ENCODE data around the gene DGKD.

The DGKD gene

GRCh38 chr2:233440314-233440713 is 86.0 kb downstream of the DGKD start:
- H4K20me1 ChIP-seq (ENCODE audit: low read depth, low read length) = no peaks in the 10 kb centered on the region

GRCh38 chr2:233440714-233441113 is 86.4 kb downstream of the DGKD start:
- no peak overlapping the region for H3K9ac ChIP-seq (ENCODE audit: low read length)
- H4K20me1 ChIP-seq (ENCODE audit: low read depth, low read length) = no peaks in the 10 kb centered on the region
- no peaks in the 10 kb centered on the region for H3K36me3 ChIP-seq (ENCODE audit: low read length)
- no peak overlapping the region for H3K27ac ChIP-seq (ENCODE audit: low read depth, low read length)
- no peak overlapping the region for H2AFZ ChIP-seq (ENCODE audit: low read depth, low read length, severe bottlenecking)
- H3K4me3 ChIP-seq (ENCODE audit: insufficient read depth, low read length, poor library complexity, severe bottlenecking) = no peak overlapping the region
- H3K9me2 ChIP-seq (replicated peaks; ENCODE audit: insufficient read depth, low read length) = no peaks in the 10 kb centered on the region
- TF ChIP-seq EZH2phosphoT487 (conservative IDR thresholded peaks at IDR 0.05; ENCODE audit: low read length) = no peak
- no peak for TF ChIP-seq CTCF (IDR thresholded peaks at IDR 0.05; ENCODE audit: insufficient read depth, low read length, poor library complexity, severe bottlenecking)
- H3K9me3 ChIP-seq (ENCODE audit: insufficient read depth, low read length) = no peaks in the 10 kb centered on the region
- H3K4me2 ChIP-seq (ENCODE audit: low read depth, low read length, poor library complexity, severe bottlenecking) = no peak overlapping the region
- H3K79me2 ChIP-seq (ENCODE audit: insufficient read depth, low read length) = no peaks in the 10 kb centered on the region
- no peaks in the 10 kb centered on the region for H3K27me3 ChIP-seq (ENCODE audit: low read length)
- no peaks in the 10 kb centered on the region for H3F3A ChIP-seq (ENCODE audit: insufficient read depth)

More at GRCh38 chr2:233440314-233440713, 86.0 kb downstream of the DGKD start:
- Histone ChIP-seq H3K9me3 (ENCODE audit: insufficient read depth, low read length) (no peaks in the 10 kb centered on the region), H3K36me3 (ENCODE audit: low read length) (no peaks in the 10 kb centered on the region), H3K27ac (ENCODE audit: low read depth, low read length) (no peak overlapping the region), H3K27me3 (ENCODE audit: low read length) (no peaks in the 10 kb centered on the region), H3K4me2 (ENCODE audit: low read depth, low read length, poor library complexity, severe bottlenecking) (no peak overlapping the region), H3K79me2 (ENCODE audit: insufficient read depth, low read length) (no peaks in the 10 kb centered on the region), H3K9me2 (replicated peaks; ENCODE audit: insufficient read depth, low read length) (no peaks in the 10 kb centered on the region), H3K4me3 (ENCODE audit: insufficient read depth, low read length, poor library complexity, severe bottlenecking) (no peak overlapping the region), H3F3A (ENCODE audit: insufficient read depth) (no peaks in the 10 kb centered on the region), H3K9ac (ENCODE audit: low read length) (no peak overlapping the region), H2AFZ (ENCODE audit: low read depth, low read length, severe bottlenecking) (no peak overlapping the region)
- no peak for TF ChIP-seq CTCF (IDR thresholded peaks at IDR 0.05; ENCODE audit: insufficient read depth, low read length, poor library complexity, severe bottlenecking)
- TF ChIP-seq EZH2phosphoT487 (conservative IDR thresholded peaks at IDR 0.05; ENCODE audit: low read length) = no peak

GRCh38 chr2:233441161-233442027 is 87.1 kb downstream of the DGKD start:
- no peaks in the 10 kb centered on the region for H3K27me3 ChIP-seq (ENCODE audit: low read length)
- H3F3A ChIP-seq (ENCODE audit: insufficient read depth) = no peaks in the 10 kb centered on the region
- no peak for TF ChIP-seq CTCF (IDR thresholded peaks at IDR 0.05; ENCODE audit: insufficient read depth, low read length, poor library complexity, severe bottlenecking)
- no peak for TF ChIP-seq EZH2phosphoT487 (conservative IDR thresholded peaks at IDR 0.05; ENCODE audit: low read length)
- H4K20me1 ChIP-seq (ENCODE audit: low read depth, low read length) = no peaks in the 10 kb centered on the region
- no peaks in the 10 kb centered on the region for H3K79me2 ChIP-seq (ENCODE audit: insufficient read depth, low read length)
- H3K36me3 ChIP-seq (ENCODE audit: low read length) = no peaks in the 10 kb centered on the region
- H3K9ac ChIP-seq (ENCODE audit: low read length) = no peak overlapping the region
- H3K27ac ChIP-seq (ENCODE audit: low read depth, low read length) = no peak overlapping the region
- H3K9me3 ChIP-seq (ENCODE audit: insufficient read depth, low read length) = no peaks in the 10 kb centered on the region
- no peak overlapping the region for H3K4me3 ChIP-seq (ENCODE audit: insufficient read depth, low read length, poor library complexity, severe bottlenecking)
- H2AFZ ChIP-seq (ENCODE audit: low read depth, low read length, severe bottlenecking) = no peak overlapping the region
- H3K4me2 ChIP-seq (ENCODE audit: low read depth, low read length, poor library complexity, severe bottlenecking) = no peak overlapping the region
- H3K9me2 ChIP-seq (replicated peaks; ENCODE audit: insufficient read depth, low read length) = no peaks in the 10 kb centered on the region
